Stimulated activated CD4-positive, alpha-beta T cell treated with anti-CD3 and anti-CD28 coated beads, Interleukin-1b, Interleukin-23, amount 100 ng/mL, for 4 hours (primary cell): ENCODE measurements around the gene ZNF273.

Source experiments
- DNase-seq, 2 donors: peaks; one replicate each; pipeline ENCODE4 v3.0.0-alpha.2; 2020; ENCODE audit warnings: low read depth in 2 of 2

Gene ZNF273

GRCh38 chr7:64876792-64877713 is 26.0 kb upstream of the ZNF273 start:
- peak; percentile 42 to 64 for DNase-seq

GRCh38 chr7:64877714-64878610 is 25.1 kb upstream of the ZNF273 start:
- no peak for DNase-seq

- no peak for DNase-seq
Measured at GRCh38 chr7:64878684-64879083, 24.4 kb upstream of the ZNF273 start.

GRCh38 chr7:64879086-64879730 is 23.9 kb upstream of the ZNF273 start:
- DNase-seq = no peak

GRCh38 chr7:64879800-64880199 is 23.3 kb upstream of the ZNF273 start:
- no peak for DNase-seq

- DNase-seq = no peak
Measured at GRCh38 chr7:64880322-64881297, 22.5 kb upstream of the ZNF273 start.

GRCh38 chr7:64881461-64882287 is 21.4 kb upstream of the ZNF273 start:
- DNase-seq = no peak

- DNase-seq = peak in 1 of 2 donors; percentile 21
Measured at GRCh38 chr7:64882341-64883112, 20.5 kb upstream of the ZNF273 start.

- DNase-seq = no peak
Measured at GRCh38 chr7:64883113-64883905, 19.8 kb upstream of the ZNF273 start.

GRCh38 chr7:64884085-64884912 is 18.8 kb upstream of the ZNF273 start:
- DNase-seq = no peak

- DNase-seq = no peak
Measured at GRCh38 chr7:64884913-64885370, 18.1 kb upstream of the ZNF273 start.

GRCh38 chr7:64885520-64886240 is 17.4 kb upstream of the ZNF273 start:
- DNase-seq = no peak

GRCh38 chr7:64886956-64887545 is 16.0 kb upstream of the ZNF273 start:
- no peak for DNase-seq

- peak in 1 of 2 donors; percentile 19 for DNase-seq
Measured at GRCh38 chr7:64887756-64888508, 15.1 kb upstream of the ZNF273 start.

- no peak for DNase-seq
Measured at GRCh38 chr7:64888561-64888900, 14.5 kb upstream of the ZNF273 start.
